ENCODE data around the gene PROC. TPM values are rescaled to one million over a fixed set of nuclear protein-coding genes. Genes with fewer than 3 reads are reported as not detected.
A peak's percentile ranks its signal among the peaks of the same experiment; 100 is the strongest.

PROC gene
- total RNA-seq, 1 experiment from 2014 or later = 6.4 TPM

DNA sequence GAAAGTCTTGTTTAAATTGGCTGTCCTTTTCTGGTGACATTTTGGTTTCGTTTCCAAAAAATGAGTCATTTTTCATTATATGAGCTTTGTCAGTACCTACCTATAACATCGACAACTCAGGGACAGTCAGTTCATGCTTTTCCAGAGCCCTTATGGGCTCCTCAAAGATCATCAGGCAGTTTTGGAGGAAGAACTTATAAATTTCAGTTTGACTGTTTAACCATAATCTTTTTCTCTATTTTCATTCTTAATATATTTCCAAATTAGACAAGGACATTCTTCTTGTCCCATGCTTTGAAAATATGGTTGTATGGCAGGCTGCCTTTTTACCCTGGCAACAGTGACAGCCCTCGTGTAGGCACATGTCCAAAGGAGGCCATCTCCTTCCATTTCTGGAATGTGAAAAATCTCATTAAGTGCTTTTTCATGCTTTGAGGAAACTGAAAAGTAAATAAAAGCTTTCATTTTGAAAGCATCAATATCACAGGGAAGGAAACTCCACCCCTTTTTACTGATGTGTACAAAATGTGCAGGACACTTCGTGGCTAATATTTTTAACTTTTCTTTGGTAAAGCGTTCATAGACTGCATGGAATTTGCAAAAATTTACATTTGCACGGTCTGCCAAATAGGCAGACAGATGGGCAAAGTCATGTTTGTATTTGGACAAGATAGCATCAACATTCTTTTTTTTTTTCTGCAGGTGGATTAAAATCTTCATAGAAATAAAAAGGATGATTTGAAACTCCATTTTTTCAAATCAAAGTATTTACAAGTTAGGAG lies 7.2 kb upstream of the PROC start:
- no peak for TF ChIP-seq CTCF (IDR thresholded peaks at IDR 0.05; ENCODE audit: insufficient read depth in 1 of 2, low read depth in 1 of 2, low read length in 1 of 2, severe bottlenecking in 1 of 2, unreplicated experiment in 1 of 2)
- H3K27ac Mint-ChIP-seq (ENCODE audit: unreplicated experiment) = peak overlapping the region; percentile 89
- CTCF ChIA-PET = no interaction called here
- peaks cover 39% of the 10 kb centered on the region for H3K4me1 Mint-ChIP-seq (ENCODE audit: low read depth, unreplicated experiment)
- H3K27me3 Mint-ChIP-seq (ENCODE audit: insufficient read depth, unreplicated experiment) = no peaks in the 10 kb centered on the region
- H3K4me3 ChIP-seq (ENCODE audit: low read depth, low read length) = no peak overlapping the region
- H3K9me3 Mint-ChIP-seq (ENCODE audit: unreplicated experiment) = peaks cover 11% of the 10 kb centered on the region
- peak in 1 of 2 experiments; percentile 47 for DNase-seq
- H3K36me3 ChIP-seq (ENCODE audit: control insufficient read depth, insufficient read depth, low read length) = no peaks in the 10 kb centered on the region; the same call in 1 of the 2 replicates
- H3K27me3 ChIP-seq (replicated peaks; ENCODE audit: control insufficient read depth, insufficient read depth, low read length) = no peaks in the 10 kb centered on the region
- peaks cover 6% of the 10 kb centered on the region for H3K36me3 Mint-ChIP-seq (ENCODE audit: insufficient read depth, unreplicated experiment)
- intact Hi-C loops (cut with micrococcal nuclease; ENCODE audit: unreplicated experiment) = loop anchor here (1.0 kb wide), 1 partner anchor 44 kb away; no protein-coding TSS in a partner anchor
- POLR2A ChIA-PET = no interaction called here
- H3K4me3 Mint-ChIP-seq (ENCODE audit: unreplicated experiment) = peak overlapping the region; percentile 43
- BruUV-seq (replicated peaks) = no TSS peak
- H3K4me1 ChIP-seq = peaks cover 35% of the 10 kb centered on the region
- H3K9me3 ChIP-seq = peaks cover 11% of the 10 kb centered on the region

GRCh38 chr2:127411653-127412369 lies 6.4 kb upstream of the PROC start:
- peaks cover 11% of the 10 kb centered on the region for H3K9me3 Mint-ChIP-seq (ENCODE audit: unreplicated experiment)

More at GRCh38 chr2:127411653-127412369, 6.4 kb upstream of the PROC start:
- peak overlapping the region; percentile 89 for H3K27ac Mint-ChIP-seq (ENCODE audit: unreplicated experiment)
- POLR2A ChIA-PET = no interaction called here
- Histone ChIP-seq H3K9me3 (peaks cover 11% of the 10 kb centered on the region), H3K36me3 (ENCODE audit: control insufficient read depth, insufficient read depth, low read length) (no peaks in the 10 kb centered on the region; the same call in 1 of the 2 replicates), H3K4me3 (ENCODE audit: low read depth, low read length) (no peak overlapping the region), H3K27me3 (replicated peaks; ENCODE audit: control insufficient read depth, insufficient read depth, low read length) (no peaks in the 10 kb centered on the region), H3K4me1 (peaks cover 43% of the 10 kb centered on the region)
- peak overlapping the region; percentile 43 for H3K4me3 Mint-ChIP-seq (ENCODE audit: unreplicated experiment)
- CTCF ChIA-PET = no interaction called here
- H3K27me3 Mint-ChIP-seq (ENCODE audit: insufficient read depth, unreplicated experiment) = no peaks in the 10 kb centered on the region
- no peak for TF ChIP-seq CTCF (IDR thresholded peaks at IDR 0.05; ENCODE audit: insufficient read depth in 1 of 2, low read depth in 1 of 2, low read length in 1 of 2, severe bottlenecking in 1 of 2, unreplicated experiment in 1 of 2)
- peaks cover 6% of the 10 kb centered on the region for H3K36me3 Mint-ChIP-seq (ENCODE audit: insufficient read depth, unreplicated experiment)
- H3K4me1 Mint-ChIP-seq (ENCODE audit: low read depth, unreplicated experiment) = peaks cover 44% of the 10 kb centered on the region
- intact Hi-C loops (cut with micrococcal nuclease; ENCODE audit: unreplicated experiment) = loop anchor here (1.0 kb wide), 1 partner anchor 43 kb away; no protein-coding TSS in a partner anchor
- BruUV-seq (replicated peaks) = no TSS peak
- peak in 1 of 2 experiments; percentile 19 for DNase-seq

Data from Caco-2 (cell line).